ENCODE results near the gene SUN3. TPM values are rescaled to one million over a fixed set of nuclear protein-coding genes. Genes with fewer than 3 reads are reported as not detected.

SUN3 gene
- total RNA-seq, 1 experiment from 2014 or later: 0.49 TPM

DNA sequence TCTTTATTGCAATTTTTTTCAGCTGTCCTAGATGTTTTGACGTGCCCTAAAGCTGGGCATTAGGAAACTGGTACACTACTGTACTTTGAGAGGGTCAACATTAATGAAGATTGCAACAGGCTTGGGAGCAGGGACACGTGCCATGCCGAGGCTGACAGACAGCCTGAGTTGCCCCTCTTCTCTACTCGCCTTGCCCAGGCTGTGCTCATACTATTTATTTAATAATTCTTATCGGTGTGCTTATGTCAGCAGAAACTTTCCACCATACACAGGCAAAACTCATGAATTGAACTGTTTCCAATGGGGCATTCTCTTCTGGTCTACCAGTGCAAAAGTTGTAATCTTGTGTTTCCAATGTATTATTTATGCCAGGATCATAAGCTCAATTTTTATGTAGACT lies 30.8 kb upstream of the SUN3 start:
- Histone ChIP-seq H3K4me1 (ENCODE audit: control insufficient read depth, insufficient read depth, low read length) (no peaks in the 10 kb centered on the region), H3K27ac (ENCODE audit: low read length) (no peak overlapping the region), H3K27me3 (ENCODE audit: control insufficient read depth, insufficient read depth, low read length) (no peaks in the 10 kb centered on the region), H3K4me3 (ENCODE audit: low read depth in 2 of 2, low read length in 2 of 2) (no peak overlapping the region), H3K36me3 (ENCODE audit: control insufficient read depth, insufficient read depth, low read length) (no peaks in the 10 kb centered on the region), H3K9me3 (ENCODE audit: control insufficient read depth, insufficient read depth, low read depth, low read length) (peaks cover 8% of the 10 kb centered on the region; the same call in 1 of the 2 replicates)
- BruUV-seq (replicated peaks): no TSS peak
- ATAC-seq (no peak), DNase-seq (ENCODE audit: low read depth, low spot score) (no peak)
- in situ Hi-C loops (cut with HindIII; ENCODE audit: low pct_unique_long_range_greater_than_20kb, low sequenced_read_pairs) (no loop called here), intact Hi-C loops (cut with micrococcal nuclease; ENCODE audit: unreplicated experiment) (no loop called here)
- no peak for TF ChIP-seq CTCF (IDR thresholded peaks at IDR 0.05)
- TF ChIP-seq SIN3A (IDR thresholded peaks at IDR 0.05; ENCODE audit: borderline replicate concordance, insufficient read depth, low read depth, low read length): no peak
- ChIA-PET POLR2A (no interaction called here), CTCF (no interaction called here)

GRCh38 chr7:48058990-48059389 lies 30.1 kb upstream of the SUN3 start:
- H3K36me3 ChIP-seq (ENCODE audit: control insufficient read depth, insufficient read depth, low read length): no peaks in the 10 kb centered on the region
- in situ Hi-C loops (cut with HindIII; ENCODE audit: low pct_unique_long_range_greater_than_20kb, low sequenced_read_pairs) (no loop called here), intact Hi-C loops (cut with micrococcal nuclease; ENCODE audit: unreplicated experiment) (no loop called here)
- no TSS peak for BruUV-seq (replicated peaks)
- no peak for DNase-seq (ENCODE audit: low read depth, low spot score)
- peaks cover 7% of the 10 kb centered on the region; the same call in 1 of the 2 replicates for H3K9me3 ChIP-seq (ENCODE audit: control insufficient read depth, insufficient read depth, low read depth, low read length)
- ChIA-PET POLR2A (interaction anchor here (0.7 kb wide), 1 partner anchor 1096 kb away, joined by 3 read pairs; no protein-coding TSS in a partner anchor), CTCF (no interaction called here)
- H3K4me3 ChIP-seq (ENCODE audit: low read depth in 2 of 2, low read length in 2 of 2): no peak overlapping the region
- no peak for ATAC-seq
- H3K27ac ChIP-seq (ENCODE audit: low read length): no peak overlapping the region
- no peaks in the 10 kb centered on the region for H3K27me3 ChIP-seq (ENCODE audit: control insufficient read depth, insufficient read depth, low read length)
- no peaks in the 10 kb centered on the region for H3K4me1 ChIP-seq (ENCODE audit: control insufficient read depth, insufficient read depth, low read length)
- no peak for TF ChIP-seq TCF7L2 (IDR thresholded peaks at IDR 0.05; ENCODE audit: low read depth, low read length)
- no peak for TF ChIP-seq SIN3A (IDR thresholded peaks at IDR 0.05; ENCODE audit: borderline replicate concordance, insufficient read depth, low read depth, low read length)
- no peak for TF ChIP-seq CTCF (IDR thresholded peaks at IDR 0.05)
- TF ChIP-seq POLR2AphosphoS5 (IDR thresholded peaks at IDR 0.05; ENCODE audit: low read depth, low read length): no peak
- TF ChIP-seq, protein P1, sequence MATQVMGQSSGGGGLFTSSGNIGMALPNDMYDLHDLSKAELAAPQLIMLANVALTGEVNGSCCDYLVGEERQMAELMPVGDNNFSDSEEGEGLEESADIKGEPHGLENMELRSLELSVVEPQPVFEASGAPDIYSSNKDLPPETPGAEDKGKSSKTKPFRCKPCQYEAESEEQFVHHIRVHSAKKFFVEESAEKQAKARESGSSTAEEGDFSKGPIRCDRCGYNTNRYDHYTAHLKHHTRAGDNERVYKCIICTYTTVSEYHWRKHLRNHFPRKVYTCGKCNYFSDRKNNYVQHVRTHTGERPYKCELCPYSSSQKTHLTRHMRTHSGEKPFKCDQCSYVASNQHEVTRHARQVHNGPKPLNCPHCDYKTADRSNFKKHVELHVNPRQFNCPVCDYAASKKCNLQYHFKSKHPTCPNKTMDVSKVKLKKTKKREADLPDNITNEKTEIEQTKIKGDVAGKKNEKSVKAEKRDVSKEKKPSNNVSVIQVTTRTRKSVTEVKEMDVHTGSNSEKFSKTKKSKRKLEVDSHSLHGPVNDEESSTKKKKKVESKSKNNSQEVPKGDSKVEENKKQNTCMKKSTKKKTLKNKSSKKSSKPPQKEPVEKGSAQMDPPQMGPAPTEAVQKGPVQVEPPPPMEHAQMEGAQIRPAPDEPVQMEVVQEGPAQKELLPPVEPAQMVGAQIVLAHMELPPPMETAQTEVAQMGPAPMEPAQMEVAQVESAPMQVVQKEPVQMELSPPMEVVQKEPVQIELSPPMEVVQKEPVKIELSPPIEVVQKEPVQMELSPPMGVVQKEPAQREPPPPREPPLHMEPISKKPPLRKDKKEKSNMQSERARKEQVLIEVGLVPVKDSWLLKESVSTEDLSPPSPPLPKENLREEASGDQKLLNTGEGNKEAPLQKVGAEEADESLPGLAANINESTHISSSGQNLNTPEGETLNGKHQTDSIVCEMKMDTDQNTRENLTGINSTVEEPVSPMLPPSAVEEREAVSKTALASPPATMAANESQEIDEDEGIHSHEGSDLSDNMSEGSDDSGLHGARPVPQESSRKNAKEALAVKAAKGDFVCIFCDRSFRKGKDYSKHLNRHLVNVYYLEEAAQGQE (IDR thresholded peaks at IDR 0.05; ENCODE audit: insufficient read depth in 1 of 2, low read depth in 2 of 2, low read length in 1 of 2): no peak
